Karpas-422 (cell line): ENCODE data around the gene PLA2G12B. TPM values are rescaled to one million over a fixed set of nuclear protein-coding genes. Genes with fewer than 3 reads are reported as not detected.

Experiments used
- DNase-seq: peaks from one replicate; pipeline ENCODE4 v3.0.0-alpha.2; 2015
- H2AFZ ChIP-seq: fragments of 200-600 bp; sonication (generic); 2 replicates; pipeline ENCODE4 v1.6.1; 2014; ENCODE audit warnings: antibody characterized with exemption, low read length, mixed read lengths
- H3K27ac ChIP-seq: fragments of 200-600 bp; sonication (generic); 2 replicates; pipeline ENCODE4 v1.5.1; 2014; ENCODE audit warnings: mild to moderate bottlenecking, low read length, moderate library complexity
- H3K27me3 ChIP-seq: fragments of 200-600 bp; sonication (generic); 2 replicates; pipeline ENCODE4 v1.6.1; 2014; ENCODE audit warnings: low read length, mixed read lengths
- H3K36me3 ChIP-seq: fragments of 200-600 bp; sonication (generic); 2 replicates; pipeline ENCODE4 v1.6.1; 2014; ENCODE audit warnings: low read length, mixed read lengths; ENCODE audit not compliant: insufficient read depth
- H3K4me1 ChIP-seq: fragments of 200-600 bp; sonication (generic); 2 replicates; pipeline ENCODE4 v1.6.1; 2014; ENCODE audit warnings: mild to moderate bottlenecking, low read length, mixed read lengths
- H3K4me2 ChIP-seq: fragments of 200-600 bp; sonication (generic); 2 replicates; pipeline ENCODE4 v1.6.1; 2014; ENCODE audit warnings: low read length, low read depth, mild to moderate bottlenecking; ENCODE audit not compliant: poor library complexity, severe bottlenecking
- H3K4me3 ChIP-seq: fragments of 200-600 bp; sonication (generic); 2 replicates; pipeline ENCODE4 v1.5.1; 2014; ENCODE audit warnings: mild to moderate bottlenecking, antibody characterized with exemption, low read length, mixed read lengths
- H3K79me2 ChIP-seq: fragments of 200-600 bp; sonication (generic); 2 replicates; pipeline ENCODE4 v1.6.1; 2014; ENCODE audit warnings: mild to moderate bottlenecking, low read length, mixed read lengths
- H3K9ac ChIP-seq: fragments of 200-600 bp; sonication (generic); 2 replicates; pipeline ENCODE4 v1.6.0; 2014; ENCODE audit warnings: low read length
- H3K9me2 ChIP-seq: fragments of 200-600 bp; sonication (generic), shearing (Covaris generic); replicated peaks from 2 replicates; pipeline ENCODE4 v1.6.0; 2014; ENCODE audit warnings: mild to moderate bottlenecking, low read length, moderate library complexity; ENCODE audit not compliant: insufficient read depth
- H3K9me3 ChIP-seq: fragments of 300-700, 200-600 bp; sonication (generic); 2 replicates; pipeline ENCODE4 v1.6.1; 2014; ENCODE audit warnings: low read length, mixed read lengths
- H4K20me1 ChIP-seq: fragments of 200-600 bp; sonication (generic); 2 replicates; pipeline ENCODE4 v1.6.1; 2014; ENCODE audit warnings: mild to moderate bottlenecking, antibody characterized with exemption, low read length, low read depth; ENCODE audit not compliant: insufficient read depth
- total RNA-seq: library from RNA; depleted of rRNA; stranded (reverse); fragments of >200 nt; shearing (Covaris generic); gene quantifications from 2 replicates; pipeline ENCODE4 v1.2.3, GENCODE V29; 2014; ENCODE audit warnings: low replicate concordance

The PLA2G12B gene
- total RNA-seq, 1 experiment from 2014 or later: not detected

GRCh38 chr10:72895236-72895850 lies 59.3 kb downstream of the PLA2G12B start:
- Histone ChIP-seq H3K9ac (no peak overlapping the region), H3K4me3 (no peak overlapping the region), H4K20me1 (no peaks in the 10 kb centered on the region), H3K9me2 (no peaks in the 10 kb centered on the region), H3K27me3 (no peaks in the 10 kb centered on the region), H3K4me1 (no peaks in the 10 kb centered on the region), H3K9me3 (no peaks in the 10 kb centered on the region), H3K79me2 (no peaks in the 10 kb centered on the region), H3K4me2 (no peak overlapping the region), H3K27ac (no peak overlapping the region), H3K36me3 (no peaks in the 10 kb centered on the region), H2AFZ (no peak overlapping the region)
- no peak for DNase-seq

GRCh38 chr10:72893136-72893798 lies 61.3 kb downstream of the PLA2G12B start, which contains the start of gene OIT3:
TSS of gene OIT3 (plus strand) at chr10:72893739. CDS start at chr10:72893799, 60 bp downstream.
- H3K36me3 ChIP-seq: 0 out of 2 replicates have a peak, but pooled peaks cover 1% of the 10 kb centered on the region
- no peaks in the 10 kb centered on the region for H3K79me2 ChIP-seq
- H3K4me3 ChIP-seq: no peak within 1 kb of the TSS
- H3K27ac ChIP-seq: no peak within 1 kb of the TSS
- H3K27me3 ChIP-seq: no peaks in the 10 kb centered on the region
- no peak within 1 kb of the TSS for H2AFZ ChIP-seq
- H3K9ac ChIP-seq: no peak within 1 kb of the TSS
- H3K9me2 ChIP-seq: no peaks in the 10 kb centered on the region
- H4K20me1 ChIP-seq: no peaks in the 10 kb centered on the region
- H3K9me3 ChIP-seq: no peaks in the 10 kb centered on the region
- DNase-seq: no peak
- no peak within 1 kb of the TSS for H3K4me2 ChIP-seq
- H3K4me1 ChIP-seq: no peaks in the 10 kb centered on the region

GRCh38 chr10:72890086-72890485 lies 64.5 kb downstream of the PLA2G12B start:
- H3K79me2 ChIP-seq: no peaks in the 10 kb centered on the region
- H3K9me2 ChIP-seq: no peaks in the 10 kb centered on the region
- no peaks in the 10 kb centered on the region for H3K9me3 ChIP-seq
- no peak overlapping the region for H3K4me3 ChIP-seq
- H2AFZ ChIP-seq: no peak overlapping the region
- no peaks in the 10 kb centered on the region for H3K4me1 ChIP-seq
- H3K27ac ChIP-seq: no peak overlapping the region
- no peak overlapping the region for H3K4me2 ChIP-seq
- H3K9ac ChIP-seq: no peak overlapping the region
- H3K27me3 ChIP-seq: no peaks in the 10 kb centered on the region
- no peaks in the 10 kb centered on the region for H4K20me1 ChIP-seq
- DNase-seq: no peak
- 0 out of 2 replicates have a peak, but pooled peaks cover 3% of the 10 kb centered on the region for H3K36me3 ChIP-seq

- H3K36me3 ChIP-seq: 0 out of 2 replicates have a peak, but pooled peaks cover 3% of the 10 kb centered on the region
- no peaks in the 10 kb centered on the region for H3K27me3 ChIP-seq
- no peak overlapping the region for H3K27ac ChIP-seq
- no peak overlapping the region for H2AFZ ChIP-seq
- no peaks in the 10 kb centered on the region for H3K79me2 ChIP-seq
- DNase-seq: no peak
- H3K4me3 ChIP-seq: no peak overlapping the region
- H3K4me2 ChIP-seq: no peak overlapping the region
- no peaks in the 10 kb centered on the region for H3K9me3 ChIP-seq
- H3K9me2 ChIP-seq: no peaks in the 10 kb centered on the region
- H3K9ac ChIP-seq: no peak overlapping the region
- no peaks in the 10 kb centered on the region for H4K20me1 ChIP-seq
- no peaks in the 10 kb centered on the region for H3K4me1 ChIP-seq
Measured at GRCh38 chr10:72889391-72889831, 65.2 kb downstream of the PLA2G12B start.

- H3K79me2 ChIP-seq: no peaks in the 10 kb centered on the region
- no peaks in the 10 kb centered on the region for H3K4me1 ChIP-seq
- H3K36me3 ChIP-seq: 0 out of 2 replicates have a peak, but pooled peaks cover 3% of the 10 kb centered on the region
- H3K27ac ChIP-seq: no peak overlapping the region
- no peak overlapping the region for H3K4me3 ChIP-seq
- no peaks in the 10 kb centered on the region for H3K9me2 ChIP-seq
- H3K9me3 ChIP-seq: no peaks in the 10 kb centered on the region
- no peak overlapping the region for H2AFZ ChIP-seq
- no peak for DNase-seq
- H3K9ac ChIP-seq: no peak overlapping the region
- H3K4me2 ChIP-seq: no peak overlapping the region
- no peaks in the 10 kb centered on the region for H3K27me3 ChIP-seq
- no peaks in the 10 kb centered on the region for H4K20me1 ChIP-seq
Measured at GRCh38 chr10:72888151-72888638, 66.4 kb downstream of the PLA2G12B start.

GRCh38 chr10:72887043-72887442 lies 67.6 kb downstream of the PLA2G12B start:
- Histone ChIP-seq H3K79me2 (no peaks in the 10 kb centered on the region), H3K4me1 (no peaks in the 10 kb centered on the region), H3K36me3 (0 out of 2 replicates have a peak, but pooled peaks cover 3% of the 10 kb centered on the region), H3K9ac (no peak overlapping the region), H3K9me2 (no peaks in the 10 kb centered on the region), H3K4me2 (no peak overlapping the region), H4K20me1 (no peaks in the 10 kb centered on the region), H3K9me3 (no peaks in the 10 kb centered on the region), H3K27me3 (no peaks in the 10 kb centered on the region), H2AFZ (no peak overlapping the region), H3K27ac (no peak overlapping the region), H3K4me3 (no peak overlapping the region)
- no peak for DNase-seq

- Histone ChIP-seq H3K4me3 (no peak overlapping the region), H3K9ac (no peak overlapping the region), H3K9me3 (no peaks in the 10 kb centered on the region), H2AFZ (no peak overlapping the region), H3K36me3 (0 out of 2 replicates have a peak, but pooled peaks cover 3% of the 10 kb centered on the region), H3K4me2 (no peak overlapping the region), H3K27ac (no peak overlapping the region), H3K79me2 (no peaks in the 10 kb centered on the region), H3K9me2 (no peaks in the 10 kb centered on the region), H3K27me3 (no peaks in the 10 kb centered on the region), H4K20me1 (no peaks in the 10 kb centered on the region), H3K4me1 (0 out of 2 replicates have a peak, but pooled peaks cover under 1% of the 10 kb centered on the region)
- DNase-seq: no peak
Measured at GRCh38 chr10:72886621-72887020, 68.0 kb downstream of the PLA2G12B start.

GRCh38 chr10:72885953-72886352 lies 68.7 kb downstream of the PLA2G12B start:
- no peaks in the 10 kb centered on the region for H3K9me3 ChIP-seq
- H4K20me1 ChIP-seq: no peaks in the 10 kb centered on the region
- no peaks in the 10 kb centered on the region for H3K79me2 ChIP-seq
- H3K27ac ChIP-seq: no peak overlapping the region
- H3K27me3 ChIP-seq: no peaks in the 10 kb centered on the region
- no peak overlapping the region for H3K4me2 ChIP-seq
- H3K4me1 ChIP-seq: 0 out of 2 replicates have a peak, but pooled peaks cover 3% of the 10 kb centered on the region
- no peak overlapping the region for H3K9ac ChIP-seq
- no peak for DNase-seq
- no peak overlapping the region for H3K4me3 ChIP-seq
- no peaks in the 10 kb centered on the region for H3K9me2 ChIP-seq
- H3K36me3 ChIP-seq: 0 out of 2 replicates have a peak, but pooled peaks cover 3% of the 10 kb centered on the region
- H2AFZ ChIP-seq: no peak overlapping the region
